GM18526 (cell line): ENCODE results near the gene TNFSF13.

Experiments
- POLR2A ChIP-seq: IDR thresholded peaks from 3 replicates; pipeline ENCODE4 v1.6.1; 2011; ENCODE audit not compliant: insufficient read length; ENCODE audit errors: extremely low read depth

The TNFSF13 gene

DNA sequence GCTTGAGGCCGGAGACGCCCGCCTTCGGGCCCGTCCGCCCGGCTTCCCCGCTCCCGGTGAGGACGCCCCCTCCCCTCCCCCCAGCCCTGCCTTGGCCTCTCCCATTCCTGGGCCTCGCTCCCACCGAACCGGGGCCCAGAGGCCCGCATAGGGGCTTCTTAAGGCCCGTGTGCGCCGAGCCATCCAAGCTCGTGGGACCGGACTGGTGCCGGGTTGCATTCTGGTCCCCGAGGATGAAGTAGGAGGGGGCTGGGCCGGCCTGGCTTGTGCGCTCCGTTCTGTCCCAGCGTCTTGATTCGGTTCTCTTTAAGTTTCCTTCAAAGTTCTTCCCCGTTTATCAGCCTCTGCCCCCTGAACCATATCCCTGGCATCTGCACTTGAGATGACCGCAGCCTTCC, 3.7 kb downstream of the TNFSF13 start:
- TF ChIP-seq POLR2A = no peak

- TF ChIP-seq POLR2A = no peak
Measured at GRCh38 chr17:7563115-7563869, 4.7 kb downstream of the TNFSF13 start.

DNA sequence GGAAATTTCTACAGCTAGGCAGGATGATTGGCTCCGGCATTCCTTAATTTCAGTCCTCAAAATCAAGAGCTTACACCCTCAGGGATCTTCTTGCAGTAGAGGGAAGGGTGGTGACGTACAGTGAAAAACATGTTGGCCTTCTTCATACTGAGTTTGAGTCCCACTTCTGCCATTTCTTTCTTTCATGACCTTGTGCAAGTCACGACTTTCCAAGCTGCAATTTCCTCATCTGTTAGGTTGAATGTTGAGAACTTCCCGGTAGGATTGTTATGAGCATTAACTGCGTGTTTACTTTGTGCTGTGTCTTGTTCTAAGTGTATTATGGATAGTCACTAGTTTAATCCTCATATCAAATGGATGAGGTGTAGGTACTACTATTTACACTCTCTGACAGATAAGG, 11.0 kb downstream of the TNFSF13 start:
- no peak for TF ChIP-seq POLR2A

DNA sequence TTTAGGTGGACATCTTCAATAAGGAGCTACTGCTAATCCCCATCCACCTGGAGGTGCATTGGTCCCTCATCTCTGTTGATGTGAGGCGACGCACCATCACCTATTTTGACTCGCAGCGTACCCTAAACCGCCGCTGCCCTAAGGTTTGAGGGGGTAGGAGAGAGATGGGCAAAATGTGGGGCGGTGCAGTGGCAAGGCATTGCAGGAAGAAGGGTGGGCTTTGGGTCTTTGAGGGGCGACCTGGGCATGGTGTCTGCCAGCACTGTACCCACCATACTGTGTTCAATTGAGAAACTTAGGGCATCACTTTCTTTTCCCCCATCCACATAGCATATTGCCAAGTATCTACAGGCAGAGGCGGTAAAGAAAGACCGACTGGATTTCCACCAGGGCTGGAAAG, 11.8 kb downstream of the TNFSF13 start:
- TF ChIP-seq POLR2A = no peak

- TF ChIP-seq POLR2A = no peak
Measured at GRCh38 chr17:7572338-7572587, 13.7 kb downstream of the TNFSF13 start.

GRCh38 chr17:7572588-7573323, 14.2 kb downstream of the TNFSF13 start:
- TF ChIP-seq POLR2A = peak; percentile 99

DNA sequence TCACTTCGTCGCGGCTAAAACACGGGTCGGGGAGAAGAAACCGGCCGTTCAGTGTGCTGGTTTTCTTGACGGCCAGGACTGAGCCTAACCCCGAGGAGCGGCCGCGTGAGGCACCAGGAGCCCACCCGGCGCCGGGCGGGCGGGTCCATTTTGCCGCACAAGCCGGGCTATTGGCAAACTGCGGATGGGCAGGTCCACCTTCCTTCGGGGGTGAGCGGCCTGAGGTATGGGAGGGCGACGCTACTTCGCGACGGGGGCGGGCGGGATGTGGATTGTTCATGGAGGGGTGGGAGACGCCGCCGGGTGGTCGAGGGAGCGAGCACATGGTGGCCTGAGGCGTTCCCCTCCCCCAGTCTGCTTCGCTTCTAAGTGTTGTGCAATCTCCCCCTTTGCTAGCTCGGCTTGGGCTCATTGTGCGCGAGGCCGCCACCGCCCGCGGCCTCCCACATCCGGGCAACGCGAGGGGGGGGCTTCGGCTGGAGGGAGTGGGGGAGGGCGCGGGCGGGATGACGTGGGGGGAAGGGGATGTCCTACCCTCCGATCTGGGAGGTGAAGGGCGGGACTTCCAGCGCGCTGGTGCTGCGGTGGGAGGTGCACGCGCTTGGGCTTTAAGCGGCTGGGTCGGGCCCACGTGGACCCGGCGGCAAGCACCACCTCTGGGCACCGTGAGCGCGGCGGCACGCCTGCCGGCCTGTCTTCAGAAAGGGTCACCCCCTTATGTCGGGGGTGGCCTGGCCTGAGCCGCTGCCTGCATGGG, 15.0 kb downstream of the TNFSF13 start:
- TF ChIP-seq POLR2A = peak; percentile 49

- TF ChIP-seq POLR2A = no peak
Measured at GRCh38 chr17:7574176-7574953, 15.8 kb downstream of the TNFSF13 start.

- no peak for TF ChIP-seq POLR2A
Measured at GRCh38 chr17:7575481-7575883, 16.9 kb downstream of the TNFSF13 start.

DNA sequence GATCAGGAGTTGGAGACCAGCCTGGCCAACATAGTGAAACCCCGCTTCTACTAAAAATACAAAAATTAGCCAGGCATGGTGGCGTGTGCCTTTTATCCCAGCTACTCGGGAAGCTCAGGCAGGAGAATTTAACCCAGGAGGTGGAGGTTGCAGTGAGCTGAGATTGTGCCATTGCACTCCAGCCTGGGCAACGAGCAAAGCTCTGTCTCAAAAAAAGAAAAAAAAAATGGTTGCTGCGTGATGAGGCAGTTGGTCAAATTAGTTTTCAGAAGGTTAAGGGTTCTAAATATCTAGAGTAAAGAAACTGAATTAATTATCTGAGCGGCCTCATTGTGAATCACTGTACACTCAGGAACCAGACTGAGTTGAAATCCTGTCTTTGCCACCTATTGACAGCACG, 17.4 kb downstream of the TNFSF13 start:
- no peak for TF ChIP-seq POLR2A

GRCh38 chr17:7576432-7576937, 17.9 kb downstream of the TNFSF13 start:
- TF ChIP-seq POLR2A = peak; percentile 39

- TF ChIP-seq POLR2A = no peak
Measured at GRCh38 chr17:7577327-7578199, 19.0 kb downstream of the TNFSF13 start.

- TF ChIP-seq POLR2A = peak; percentile 65
Measured at GRCh38 chr17:7579001-7579833, 20.7 kb downstream of the TNFSF13 start, which contains the start of gene CD68. TSS of gene CD68 (plus strand) at chr17:7579638. CDS start at chr17:7579678, 40 bp downstream.
